Measurements from ENCODE around the gene PRKAR1B. TPM values are rescaled to one million over a fixed set of nuclear protein-coding genes. Genes with fewer than 3 reads are reported as not detected.

PRKAR1B gene
- polyA plus RNA-seq, 1 of the 3 experiments (the other 2 are of a cell fraction) = 63.7 TPM

Other genes with a start within 250 kb of the PRKAR1B start
- 13.5 and 18.9 TPM in 2 replicates for gene PDGFA, start 207.4 kb downstream of the PRKAR1B start, polyA plus RNA-seq (2012; rRNA removed)
- 51.8 and 58.5 TPM in 2 replicates for gene DNAAF5, start 582 bp downstream of the PRKAR1B start, polyA plus RNA-seq (2012; rRNA removed)
- gene SUN1, start 105.2 kb upstream of the PRKAR1B start, polyA plus RNA-seq (2012; rRNA removed) = 369 and 560 TPM in 2 replicates
- 63.1 and 65.4 TPM in 2 replicates for gene GET4, start 149.3 kb upstream of the PRKAR1B start, polyA plus RNA-seq (2012; rRNA removed)
- gene ADAP1, start 227.4 kb upstream of the PRKAR1B start, polyA plus RNA-seq (2012; rRNA removed) = 3.2 and 5.4 TPM in 2 replicates
- 7.6 TPM in 2 replicates for gene COX19, start 248.3 kb upstream of the PRKAR1B start, polyA plus RNA-seq (2012; rRNA removed)